ENCODE data around the gene EIF5AL1.
"Not testable (repeated sequence)": the region's sequence is repeated elsewhere in the genome, so short reads cannot be mapped to it uniquely, and the experiment has no call there.

The EIF5AL1 gene

GRCh38 chr10:79556961-79557360 lies 44.6 kb downstream of the EIF5AL1 start:
- not testable (repeated sequence) for DNase-seq (ENCODE audit: low read depth in 2 of 2)

GRCh38 chr10:79559726-79560125 lies 47.4 kb downstream of the EIF5AL1 start:
- no peak for DNase-seq (ENCODE audit: low read depth in 2 of 2)

GRCh38 chr10:79560160-79560709 lies 47.9 kb downstream of the EIF5AL1 start, which contains the start of gene SFTPA2:
TSS of gene SFTPA2 (minus strand) at chr10:79560407. CDS start at chr10:79559483, 924 bp downstream.
- DNase-seq (ENCODE audit: low read depth in 2 of 2), result no peak

GRCh38 chr10:79561257-79561656 lies 48.9 kb downstream of the EIF5AL1 start:
- DNase-seq (ENCODE audit: low read depth in 2 of 2), result no peak

GRCh38 chr10:79562135-79562756 lies 49.9 kb downstream of the EIF5AL1 start:
- peak in 1 of 2 donors; percentile 22 for DNase-seq (ENCODE audit: low read depth in 2 of 2)

GRCh38 chr10:79563426-79563825 lies 51.1 kb downstream of the EIF5AL1 start:
- DNase-seq (ENCODE audit: low read depth in 2 of 2), result no peak

All from stimulated activated CD8-positive, alpha-beta memory T cell treated with anti-CD3 and anti-CD28 coated beads, Interleukin-7, amount 100 ng/mL, for 1 hour (primary cell).